VCaP (cell line): ENCODE measurements around the gene MAP3K20.
A peak's percentile ranks its signal among the peaks of the same experiment; 100 is the strongest.

Experiments used
- H3K27ac ChIP-seq: fragments of 450-650 bp; 2 replicates; pipeline ENCODE4 v1.5.1; 2017
- TF ChIP-seq, protein P1 (sequence below): fragments of 450-650 bp; conservative IDR thresholded peaks from 2 replicates; pipeline ENCODE4 v1.5.1; 2017; ENCODE audit warnings: mild to moderate bottlenecking, moderate library complexity

Gene MAP3K20

DNA sequence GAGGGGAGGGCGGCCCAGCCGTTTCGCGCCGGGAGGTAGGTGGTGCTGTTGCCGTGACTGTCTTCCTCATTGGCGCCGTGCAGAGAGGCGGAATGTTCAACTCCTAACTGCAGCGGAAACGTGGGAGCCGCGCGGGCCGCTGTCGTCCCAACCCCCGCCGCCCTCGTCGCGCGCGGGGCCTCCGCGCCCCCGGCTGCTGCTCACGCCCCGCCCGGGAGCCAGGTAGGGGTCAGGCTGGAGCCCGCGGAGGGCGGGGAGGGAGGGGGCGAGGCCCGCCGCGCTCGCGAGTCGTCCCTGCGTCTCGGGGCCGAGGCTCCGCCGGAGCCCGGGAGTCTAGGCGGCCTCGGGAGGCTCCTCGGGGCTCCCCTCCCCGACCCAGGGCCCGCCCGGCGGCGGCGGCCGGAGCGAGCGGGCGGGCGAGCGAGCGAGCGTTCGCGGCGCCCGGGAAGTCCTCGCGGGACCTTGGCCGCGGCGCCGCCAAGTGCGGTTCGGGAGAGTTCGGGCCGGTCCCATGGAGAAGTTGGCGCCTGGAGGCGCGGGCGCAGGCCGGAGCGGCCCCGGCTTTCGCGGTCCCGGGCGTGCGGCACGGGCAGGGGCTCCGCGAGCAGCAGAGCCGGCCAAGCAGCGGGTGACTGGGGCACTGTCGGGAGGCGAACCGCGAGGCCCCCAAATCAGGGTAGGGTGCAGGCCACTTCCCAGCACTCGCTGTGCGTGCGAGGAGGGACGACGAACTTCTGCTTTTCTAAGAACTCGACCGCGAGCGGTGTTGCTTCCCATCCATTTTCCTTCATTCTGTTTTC, at the start of gene MAP3K20:
MAP3K20 (plus strand) TSS at position 66 of the 800 bp plus-strand sequence. CDS start 15,186 bp downstream, outside the sequence.
- H3K27ac ChIP-seq: peak within 1 kb of the TSS; percentile 94
- TF ChIP-seq, protein P1, sequence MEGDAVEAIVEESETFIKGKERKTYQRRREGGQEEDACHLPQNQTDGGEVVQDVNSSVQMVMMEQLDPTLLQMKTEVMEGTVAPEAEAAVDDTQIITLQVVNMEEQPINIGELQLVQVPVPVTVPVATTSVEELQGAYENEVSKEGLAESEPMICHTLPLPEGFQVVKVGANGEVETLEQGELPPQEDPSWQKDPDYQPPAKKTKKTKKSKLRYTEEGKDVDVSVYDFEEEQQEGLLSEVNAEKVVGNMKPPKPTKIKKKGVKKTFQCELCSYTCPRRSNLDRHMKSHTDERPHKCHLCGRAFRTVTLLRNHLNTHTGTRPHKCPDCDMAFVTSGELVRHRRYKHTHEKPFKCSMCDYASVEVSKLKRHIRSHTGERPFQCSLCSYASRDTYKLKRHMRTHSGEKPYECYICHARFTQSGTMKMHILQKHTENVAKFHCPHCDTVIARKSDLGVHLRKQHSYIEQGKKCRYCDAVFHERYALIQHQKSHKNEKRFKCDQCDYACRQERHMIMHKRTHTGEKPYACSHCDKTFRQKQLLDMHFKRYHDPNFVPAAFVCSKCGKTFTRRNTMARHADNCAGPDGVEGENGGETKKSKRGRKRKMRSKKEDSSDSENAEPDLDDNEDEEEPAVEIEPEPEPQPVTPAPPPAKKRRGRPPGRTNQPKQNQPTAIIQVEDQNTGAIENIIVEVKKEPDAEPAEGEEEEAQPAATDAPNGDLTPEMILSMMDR: peak; percentile 60

DNA sequence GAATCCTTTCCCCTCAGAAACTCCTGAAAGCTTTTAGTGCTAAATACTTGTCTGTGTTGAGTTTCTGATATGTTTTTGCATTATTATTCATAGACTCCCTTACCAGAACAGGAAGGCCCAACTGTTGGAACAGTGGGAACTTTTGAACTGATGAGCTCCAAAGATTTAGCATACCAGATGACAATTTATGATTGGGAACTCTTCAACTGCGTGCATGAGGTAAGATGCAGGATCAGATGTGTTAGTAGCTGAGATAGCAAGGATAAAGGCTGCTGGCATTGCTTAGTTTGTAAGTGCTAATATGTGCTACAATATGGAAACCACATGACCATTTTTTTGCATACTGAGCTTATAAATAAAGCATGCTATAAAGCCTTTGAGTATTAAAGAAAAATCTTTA, 49.2 kb upstream of the MAP3K20 start:
- TF ChIP-seq, protein P1: no peak
- H3K27ac ChIP-seq: peak overlapping the region; percentile 80

DNA sequence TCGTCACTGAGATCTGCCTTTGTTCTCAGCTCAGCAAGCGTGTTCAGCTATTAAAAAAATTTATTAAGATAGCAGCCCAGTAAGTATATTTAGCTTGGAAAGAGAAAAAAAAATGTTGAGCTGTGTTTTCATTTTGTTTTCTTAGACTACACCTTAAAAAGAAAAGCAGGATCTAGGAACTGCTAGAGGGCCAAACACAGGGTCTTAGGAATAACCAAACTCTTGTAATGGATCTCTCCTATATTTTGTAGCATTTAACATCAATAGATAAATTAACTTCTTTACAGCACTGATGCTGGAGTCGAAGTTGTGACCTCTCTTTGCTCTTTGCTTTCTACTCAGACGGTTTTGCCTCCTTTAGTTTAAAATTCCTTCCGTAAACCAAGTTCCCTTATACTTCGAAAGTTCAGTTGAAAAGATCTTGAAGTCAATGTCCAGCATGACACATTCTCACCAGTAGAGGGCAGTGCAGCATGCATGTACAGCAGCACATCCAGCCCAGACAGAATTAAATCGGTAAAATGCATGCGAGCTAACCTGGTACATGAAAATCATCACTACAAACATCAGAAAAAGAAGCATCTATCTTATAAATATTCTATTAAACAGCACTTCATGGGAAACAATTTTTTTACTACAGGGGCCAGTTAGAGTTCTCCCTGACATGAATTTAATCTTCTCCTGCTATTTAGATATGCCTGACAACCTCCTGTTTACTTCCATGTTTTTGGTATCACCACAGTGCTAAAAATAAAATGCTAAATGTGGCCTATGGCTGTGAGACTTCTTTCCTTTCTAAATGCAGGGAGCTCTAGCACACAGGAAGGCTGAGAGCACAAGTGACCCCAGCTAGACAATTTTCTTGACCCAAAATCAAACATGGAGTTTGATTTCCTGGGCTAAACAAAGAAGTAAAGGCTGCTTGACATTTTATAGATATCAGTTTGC, 48.2 kb upstream of the MAP3K20 start:
- TF ChIP-seq, protein P1: peak; percentile 91
- peak overlapping the region; percentile 80 for H3K27ac ChIP-seq

DNA sequence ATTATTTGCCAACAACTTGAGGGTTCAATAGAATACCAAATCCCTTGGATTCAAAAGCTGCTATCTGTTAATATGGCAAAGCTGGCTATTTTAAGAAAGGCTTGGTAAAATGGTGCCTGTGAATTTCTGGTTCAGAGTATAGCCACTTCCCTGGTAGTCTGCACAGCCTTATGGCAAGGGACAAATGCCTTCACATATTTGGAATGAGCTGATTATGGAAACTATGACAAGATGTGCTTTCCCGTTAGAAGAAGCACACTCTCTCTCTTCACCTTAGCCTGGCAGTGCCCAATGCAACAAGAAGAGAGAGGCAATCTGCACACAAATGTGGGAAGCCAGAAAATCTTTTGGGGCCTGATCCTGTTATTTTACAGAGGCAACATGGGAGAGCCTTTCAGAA, 47.5 kb upstream of the MAP3K20 start:
- TF ChIP-seq, protein P1: no peak
- peak overlapping the region; percentile 80 for H3K27ac ChIP-seq

DNA sequence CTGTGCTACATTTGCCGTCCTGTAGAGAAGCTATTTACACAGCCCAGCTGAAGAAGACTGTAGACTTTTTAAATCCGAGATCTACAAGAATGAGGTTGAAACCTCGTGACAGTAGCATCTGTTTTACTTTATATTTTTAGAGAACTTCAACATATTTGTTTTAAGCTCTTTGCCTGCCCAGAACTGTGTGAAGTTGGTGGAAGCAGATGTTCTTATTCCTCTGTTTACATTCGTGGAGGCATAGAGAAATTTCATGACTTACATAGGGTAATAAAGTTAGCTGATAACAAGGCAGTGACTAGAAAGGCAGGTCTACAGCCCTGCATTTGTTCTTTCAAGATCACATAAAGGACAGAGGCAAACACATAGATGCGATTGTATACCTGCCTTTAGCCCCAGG, 47.0 kb upstream of the MAP3K20 start:
- TF ChIP-seq, protein P1: no peak
- peak overlapping the region; percentile 80 for H3K27ac ChIP-seq

DNA sequence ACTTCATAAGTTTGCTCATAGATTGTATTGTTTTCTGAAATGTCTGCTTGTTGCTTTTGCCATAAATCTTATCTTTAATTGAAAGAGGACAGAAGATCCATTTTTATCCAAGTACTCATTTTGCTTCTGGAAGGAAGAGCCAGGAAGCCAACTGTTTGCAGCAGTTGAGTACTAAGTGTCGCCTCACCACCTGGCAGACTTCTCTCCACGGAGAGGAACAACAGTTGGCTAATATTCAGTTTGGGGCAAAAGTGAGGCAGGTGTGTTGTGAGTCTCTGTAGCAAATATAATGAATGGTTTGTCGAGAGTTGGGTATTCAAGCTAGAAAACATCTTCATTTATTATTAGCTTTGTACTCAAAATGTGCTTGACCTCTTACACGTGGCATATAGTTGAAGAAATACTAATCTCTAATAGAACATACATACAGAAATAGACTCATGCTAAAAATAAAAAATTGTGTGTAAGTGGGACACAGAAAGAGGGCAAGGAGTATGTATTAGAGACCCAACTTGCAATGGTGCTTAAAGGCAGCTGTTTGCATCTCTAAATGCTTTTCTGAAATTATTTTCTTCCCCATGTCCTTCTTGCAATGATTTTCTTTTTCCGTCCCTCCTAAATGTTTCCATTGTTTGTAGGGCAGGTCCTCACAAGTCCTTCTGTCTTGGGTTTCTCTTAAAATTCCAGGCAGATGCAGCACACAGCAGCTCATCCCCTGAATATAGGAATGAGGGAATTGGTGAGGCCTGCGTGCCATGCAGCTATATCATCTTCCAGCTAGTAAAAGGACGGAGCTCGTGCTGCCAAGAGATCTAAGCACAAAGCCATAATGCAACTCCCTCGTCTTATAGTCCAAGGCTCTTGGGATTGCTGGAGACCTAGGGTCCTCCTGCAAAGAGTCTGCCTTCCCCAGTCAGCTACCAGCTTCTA, 44.8 kb upstream of the MAP3K20 start:
- TF ChIP-seq, protein P1: no peak

More for the DNA sequence above, 44.8 kb upstream of the MAP3K20 start:
- H3K27ac ChIP-seq: peak overlapping the region; percentile 80
